Head of caudate nucleus (tissue), 42 donors: Measurements from ENCODE around the gene PADI2.

Experiments
- DNase-seq, 42 donors: peaks; one replicate each; pipeline versions ENCODE4 v3.0.0 to v3.0.0-alpha.2; 2020 to 2021; ENCODE audit warnings: mixed read lengths in 7 of 42
- intact Hi-C: fragments of 100-400 bp; cut with DNase I; formaldehyde crosslinking; loops from one replicate; pipeline ENCODE4 v1.15.0; 2022

Gene PADI2

GRCh38 chr1:17097147-17097546, 22.1 kb downstream of the PADI2 start:
- DNase-seq: no peak
- intact Hi-C loops: no loop called here

GRCh38 chr1:17096584-17096983, 22.7 kb downstream of the PADI2 start:
- DNase-seq: no peak
- intact Hi-C loops: no loop called here

- intact Hi-C loops: no loop called here
- DNase-seq: no peak
Measured at GRCh38 chr1:17095141-17095540, 24.1 kb downstream of the PADI2 start.

GRCh38 chr1:17094664-17095063, 24.6 kb downstream of the PADI2 start:
- intact Hi-C loops: no loop called here
- DNase-seq: no peak

GRCh38 chr1:17093822-17094393, 25.3 kb downstream of the PADI2 start:
- DNase-seq: peak in 1 of 42 donors; percentile 61
- intact Hi-C loops: no loop called here

- no peak for DNase-seq
- intact Hi-C loops: no loop called here
Measured at GRCh38 chr1:17091252-17091651, 28.0 kb downstream of the PADI2 start.

GRCh38 chr1:17089506-17089905, 29.7 kb downstream of the PADI2 start:
- intact Hi-C loops: no loop called here
- peak; percentile 78 to 97 (median 91) for DNase-seq

- no peak for DNase-seq
- intact Hi-C loops: no loop called here
Measured at GRCh38 chr1:17086751-17087150, 32.5 kb downstream of the PADI2 start.

GRCh38 chr1:17084787-17085186, 34.5 kb downstream of the PADI2 start:
- DNase-seq: no peak
- intact Hi-C loops: no loop called here

- DNase-seq: no peak
- intact Hi-C loops: no loop called here
Measured at GRCh38 chr1:17082761-17083160, 36.5 kb downstream of the PADI2 start.

- intact Hi-C loops: no loop called here
- no peak for DNase-seq
Measured at GRCh38 chr1:17081439-17081838, 37.8 kb downstream of the PADI2 start.

- intact Hi-C loops: no loop called here
- DNase-seq: no peak
Measured at GRCh38 chr1:17080880-17081279, 38.4 kb downstream of the PADI2 start.

GRCh38 chr1:17080085-17080759, 39.0 kb downstream of the PADI2 start:
- no peak for DNase-seq

GRCh38 chr1:17078991-17079868, 40.0 kb downstream of the PADI2 start:
- intact Hi-C loops: no loop called here
- no peak for DNase-seq

More at GRCh38 chr1:17080085-17080759, 39.0 kb downstream of the PADI2 start:
- intact Hi-C loops: no loop called here

- intact Hi-C loops: no loop called here
- no peak for DNase-seq
Measured at GRCh38 chr1:17075470-17076255, 43.6 kb downstream of the PADI2 start.

- no peak for DNase-seq
- intact Hi-C loops: loop anchor here (5.0 kb wide), 1 partner anchor 161 kb away; no protein-coding TSS in a partner anchor
Measured at GRCh38 chr1:17071794-17072193, 47.5 kb downstream of the PADI2 start.

- intact Hi-C loops: loop anchor here (5.0 kb wide), 1 partner anchor 162 kb away; no protein-coding TSS in a partner anchor
- DNase-seq: peak in 1 of 42 donors; percentile 15
Measured at GRCh38 chr1:17070163-17070525, 49.1 kb downstream of the PADI2 start.

GRCh38 chr1:17069452-17070162, 49.6 kb downstream of the PADI2 start:
- DNase-seq: no peak
- intact Hi-C loops: loop anchor here (5.0 kb wide), 1 partner anchor 163 kb away; no protein-coding TSS in a partner anchor

GRCh38 chr1:17068789-17069188, 50.5 kb downstream of the PADI2 start:
- intact Hi-C loops: no loop called here
- peak in 2 of 42 donors; percentile 6 to 12 for DNase-seq
